Hair follicular keratinocyte (primary cell): ENCODE measurements around the gene VAC14. TPM values are rescaled to one million over a fixed set of nuclear protein-coding genes. Genes with fewer than 3 reads are reported as not detected.

Experiments used
- total RNA-seq: library from RNA; depleted of rRNA; stranded (reverse); fragments of >200 nt; gene quantifications from 2 replicates; pipeline ENCODE4 v1.2.3, GENCODE V29; 2015

Gene VAC14
- 31.0 and 41.1 TPM in 2 replicates for total RNA-seq

GRCh38 chr16:70800781-70801480 is at the start of gene VAC14:
Gene VAC14, minus strand, starts transcription at chr16:70801158. Its CDS starts 258 bp downstream, at chr16:70800900.

DNA sequence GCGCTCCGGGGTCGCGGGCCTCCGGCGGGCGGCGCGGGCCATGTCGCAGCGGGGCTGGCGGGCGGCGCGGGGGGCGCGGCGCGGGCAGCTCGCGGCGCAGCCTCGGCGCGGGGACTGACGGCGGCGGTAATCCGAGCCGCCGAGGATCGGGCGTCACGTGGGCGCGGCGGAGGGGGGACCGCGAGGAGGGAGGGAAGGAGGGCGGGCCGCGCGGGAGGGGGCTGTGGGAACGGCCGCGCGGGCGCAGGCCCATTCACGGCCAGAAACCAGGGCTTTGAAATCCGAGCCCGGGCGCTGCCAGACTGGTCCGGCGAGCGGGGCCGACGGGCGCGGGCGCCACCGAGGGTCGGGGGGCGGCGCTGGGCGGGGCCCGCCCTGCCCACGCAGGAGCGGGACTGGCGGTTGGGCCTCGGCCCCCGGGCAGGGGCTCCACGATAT is 115.0 kb downstream of the VAC14 start, which contains the start of gene MTSS2:
Gene MTSS2, minus strand, starts transcription at position 116 of the 438 bp plus-strand sequence. CDS start 262 bp downstream, outside the sequence.

DNA sequence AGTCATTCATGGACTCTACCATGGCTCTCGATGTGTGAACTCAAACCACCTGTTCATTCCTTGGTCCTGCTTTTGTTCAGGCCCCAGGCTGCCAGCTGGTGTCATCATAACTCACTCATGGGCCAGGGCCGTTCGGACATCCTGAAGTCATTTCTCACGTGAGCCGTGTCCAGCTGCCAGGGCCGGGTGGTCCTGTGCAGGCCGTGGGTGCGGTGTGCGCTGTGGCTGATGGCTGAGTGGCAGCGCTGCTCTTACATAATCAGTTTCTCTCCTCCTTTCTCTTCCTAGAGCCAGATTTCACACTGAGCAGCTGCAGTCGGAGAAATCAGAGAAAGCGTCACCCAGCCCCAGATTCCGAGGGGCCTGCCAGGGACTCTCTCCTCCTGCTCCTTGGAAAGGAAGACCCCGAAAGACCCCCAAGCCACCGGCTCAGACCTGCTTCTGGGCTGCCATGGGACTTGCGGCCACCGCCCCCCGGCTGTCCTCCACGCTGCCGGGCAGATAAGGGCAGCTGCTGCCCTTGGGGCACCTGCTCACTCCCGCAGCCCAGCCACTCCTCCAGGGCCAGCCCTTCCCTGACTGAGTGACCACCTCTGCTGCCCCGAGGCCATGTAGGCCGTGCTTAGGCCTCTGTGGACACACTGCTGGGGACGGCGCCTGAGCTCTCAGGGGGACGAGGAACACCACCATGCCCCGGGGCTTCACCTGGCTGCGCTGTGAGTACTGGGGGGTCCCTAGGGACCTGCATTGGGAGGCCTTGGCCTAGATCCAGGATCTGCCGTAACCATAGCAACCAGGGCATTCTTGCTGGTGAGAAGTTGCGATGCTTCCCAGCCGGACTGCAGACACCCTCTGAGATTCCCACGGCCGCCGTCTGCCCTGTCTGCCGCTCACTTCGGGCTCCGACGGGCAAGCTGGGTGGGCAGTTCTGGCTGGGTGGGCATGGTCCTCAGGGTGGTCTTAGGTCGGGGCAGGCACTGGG is 154.4 kb downstream of the VAC14 start, which contains the start of gene IL34:
Gene IL34, plus strand, starts transcription at position 300 of the 982 bp plus-strand sequence. Its CDS starts 389 bp downstream, at position 689.

Other genes with a start within 250 kb of the VAC14 start
- gene IL34, start 154.6 kb downstream of the VAC14 start, total RNA-seq: 0.19 TPM in 1 of 2 replicates, not detected in the other
- gene MTSS2, start 115.1 kb downstream of the VAC14 start, total RNA-seq: 24.9 and 28.9 TPM in 2 replicates